Osteoblast (primary cell): ENCODE data around the gene POLD1. TPM values are rescaled to one million over a fixed set of nuclear protein-coding genes. Genes with fewer than 3 reads are reported as not detected.

Source experiments
- DNase-seq: peaks from one replicate; pipeline ENCODE4 v3.0.0; 2011; ENCODE audit warnings: low spot score, mixed read lengths; ENCODE audit not compliant: insufficient read length; ENCODE audit errors: missing footprints
- H2AFZ ChIP-seq: 2 replicates; pipeline ENCODE4 v1.6.0; 2011; ENCODE audit warnings: mild to moderate bottlenecking, low read length
- H3K27ac ChIP-seq: 2 replicates; pipeline ENCODE4 v1.5.1; 2011; ENCODE audit warnings: mild to moderate bottlenecking, low read depth, low read length, moderate library complexity
- H3K27me3 ChIP-seq: 2 replicates; pipeline ENCODE4 v1.6.0; 2012; ENCODE audit warnings: mild to moderate bottlenecking, control low read depth, inconsistent platforms, low read length, moderate library complexity; ENCODE audit not compliant: insufficient read depth
- H3K36me3 ChIP-seq: 2 replicates; pipeline ENCODE4 v1.5.1; 2011; ENCODE audit warnings: mild to moderate bottlenecking, low read length, control low read depth, moderate library complexity; ENCODE audit not compliant: insufficient read depth
- H3K4me1 ChIP-seq: 2 replicates; pipeline ENCODE4 v1.5.1; 2011; ENCODE audit warnings: mild to moderate bottlenecking, low read length, control low read depth, moderate library complexity; ENCODE audit not compliant: insufficient read depth
- H3K4me2 ChIP-seq: 2 replicates; pipeline ENCODE4 v1.6.0; 2011; ENCODE audit warnings: mild to moderate bottlenecking, low read length; ENCODE audit not compliant: insufficient read depth
- H3K4me3 ChIP-seq: fragments of 200-600 bp; sonication (generic); 3 replicates; pipeline ENCODE4 v1.5.1; 2012; ENCODE audit warnings: mild to moderate bottlenecking, low read length, inconsistent platforms; ENCODE audit not compliant: insufficient read depth
- H3K79me2 ChIP-seq: 2 replicates; pipeline ENCODE4 v1.6.0; 2012; ENCODE audit warnings: mild to moderate bottlenecking, low read length, control low read depth, inconsistent platforms; ENCODE audit not compliant: insufficient read depth
- H3K9me3 ChIP-seq: 2 replicates; pipeline ENCODE4 v1.5.1; 2011; ENCODE audit warnings: low read depth, low read length, control low read depth
- H4K20me1 ChIP-seq: 2 replicates; pipeline ENCODE4 v1.6.0; 2012; ENCODE audit warnings: mild to moderate bottlenecking, low read length, control low read depth; ENCODE audit not compliant: insufficient read depth
- CTCF ChIP-seq: IDR thresholded peaks from 2 replicates; pipeline ENCODE4 v1.5.1; 2011; ENCODE audit warnings: mild to moderate bottlenecking, low read depth, low read length, moderate library complexity; ENCODE audit errors: extremely low read depth
- total RNA-seq: library from RNA; depleted of rRNA; stranded (reverse); fragments of >200 nt; gene quantifications from 2 replicates; pipeline ENCODE4 v1.2.3, GENCODE V29; 2012

The POLD1 gene
- total RNA-seq, 1 donor, result 15.6 TPM

DNA sequence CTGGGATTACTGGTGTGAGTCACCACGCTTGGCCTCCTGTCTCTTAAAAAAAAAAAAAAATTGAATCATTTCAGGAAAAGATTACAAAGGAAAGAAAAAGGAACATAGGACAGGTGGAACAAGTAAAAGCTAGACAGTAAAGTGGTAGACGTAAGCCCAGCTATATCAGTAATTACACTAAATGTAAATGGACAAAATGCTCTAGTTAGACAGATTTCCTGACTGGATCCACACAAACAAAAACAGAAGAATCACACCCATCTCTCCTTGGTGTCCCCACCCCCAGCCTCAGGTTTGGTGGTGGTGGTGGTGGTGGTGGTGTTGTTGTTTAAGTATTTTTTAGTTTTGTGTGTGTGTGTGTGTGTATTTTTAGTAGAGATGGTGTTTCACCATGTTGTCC is 28.3 kb downstream of the POLD1 start:
- no peak for TF ChIP-seq CTCF
- H3K4me1 ChIP-seq, result no peaks in the 10 kb centered on the region

DNA sequence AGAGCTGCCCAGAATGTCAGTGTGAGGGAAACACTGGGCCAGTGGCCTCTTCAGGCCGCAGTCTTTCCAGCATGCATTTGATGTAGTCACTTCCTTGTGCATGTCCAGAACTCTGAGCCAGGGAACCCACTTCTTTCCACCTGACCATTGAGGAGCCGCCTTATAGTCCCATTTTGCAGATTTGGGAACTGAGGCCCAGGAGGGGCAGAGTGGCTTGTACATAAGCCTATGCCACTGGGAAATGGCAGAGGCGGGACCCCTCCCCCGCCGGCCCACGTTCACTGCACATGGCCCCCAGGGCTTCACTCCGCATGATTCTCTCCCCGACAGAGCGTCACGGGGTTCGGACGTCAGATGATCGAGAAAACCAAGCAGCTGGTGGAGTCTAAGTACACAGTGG is 28.9 kb downstream of the POLD1 start:
- no peak overlapping the region for H2AFZ ChIP-seq
- no peaks in the 10 kb centered on the region for H3K9me3 ChIP-seq
- H3K79me2 ChIP-seq, result no peaks in the 10 kb centered on the region
- H3K27ac ChIP-seq, result no peak overlapping the region
- H3K4me1 ChIP-seq, result no peaks in the 10 kb centered on the region
- DNase-seq, result no peak
- H3K27me3 ChIP-seq, result no peaks in the 10 kb centered on the region
- H4K20me1 ChIP-seq, result no peaks in the 10 kb centered on the region
- H3K4me3 ChIP-seq, result no peak overlapping the region
- no peak overlapping the region for H3K4me2 ChIP-seq
- H3K36me3 ChIP-seq, result peaks cover 3% of the 10 kb centered on the region
- TF ChIP-seq CTCF, result no peak

More for the DNA sequence above, 28.3 kb downstream of the POLD1 start:
- H3K79me2 ChIP-seq, result no peaks in the 10 kb centered on the region
- no peaks in the 10 kb centered on the region for H3K27me3 ChIP-seq
- H3K4me2 ChIP-seq, result no peak overlapping the region
- no peak for DNase-seq
- no peak overlapping the region for H3K4me3 ChIP-seq
- no peak overlapping the region for H2AFZ ChIP-seq
- no peaks in the 10 kb centered on the region for H4K20me1 ChIP-seq
- peaks cover 3% of the 10 kb centered on the region for H3K36me3 ChIP-seq
- H3K27ac ChIP-seq, result no peak overlapping the region
- no peaks in the 10 kb centered on the region for H3K9me3 ChIP-seq

- Histone ChIP-seq H3K4me3 (no peak overlapping the region), H3K36me3 (peaks cover 3% of the 10 kb centered on the region), H4K20me1 (no peaks in the 10 kb centered on the region), H3K4me1 (no peaks in the 10 kb centered on the region), H3K27ac (no peak overlapping the region), H3K4me2 (no peak overlapping the region), H2AFZ (no peak overlapping the region), H3K9me3 (no peaks in the 10 kb centered on the region), H3K27me3 (no peaks in the 10 kb centered on the region), H3K79me2 (no peaks in the 10 kb centered on the region)
- no peak for DNase-seq
- TF ChIP-seq CTCF, result no peak
Observed at GRCh38 chr19:50413531-50413930, 29.4 kb downstream of the POLD1 start.

GRCh38 chr19:50414864-50415660 is 30.9 kb downstream of the POLD1 start:
- Histone ChIP-seq H4K20me1 (no peaks in the 10 kb centered on the region), H3K4me1 (no peaks in the 10 kb centered on the region), H3K4me3 (no peak overlapping the region), H3K27ac (no peak overlapping the region), H3K4me2 (no peak overlapping the region), H2AFZ (peak overlapping the region; percentile 44), H3K36me3 (no peaks in the 10 kb centered on the region), H3K27me3 (peaks cover 9% of the 10 kb centered on the region), H3K79me2 (no peaks in the 10 kb centered on the region), H3K9me3 (no peaks in the 10 kb centered on the region)
- TF ChIP-seq CTCF, result peak; percentile 66
- DNase-seq, result peak; percentile 99
